EL (cell line): Measurements from ENCODE around the gene UGT1A8.

ENCODE experiments used
- DNase-seq: peaks from one replicate; pipeline ENCODE4 v3.0.0-alpha.2; 2016

UGT1A8 gene

DNA sequence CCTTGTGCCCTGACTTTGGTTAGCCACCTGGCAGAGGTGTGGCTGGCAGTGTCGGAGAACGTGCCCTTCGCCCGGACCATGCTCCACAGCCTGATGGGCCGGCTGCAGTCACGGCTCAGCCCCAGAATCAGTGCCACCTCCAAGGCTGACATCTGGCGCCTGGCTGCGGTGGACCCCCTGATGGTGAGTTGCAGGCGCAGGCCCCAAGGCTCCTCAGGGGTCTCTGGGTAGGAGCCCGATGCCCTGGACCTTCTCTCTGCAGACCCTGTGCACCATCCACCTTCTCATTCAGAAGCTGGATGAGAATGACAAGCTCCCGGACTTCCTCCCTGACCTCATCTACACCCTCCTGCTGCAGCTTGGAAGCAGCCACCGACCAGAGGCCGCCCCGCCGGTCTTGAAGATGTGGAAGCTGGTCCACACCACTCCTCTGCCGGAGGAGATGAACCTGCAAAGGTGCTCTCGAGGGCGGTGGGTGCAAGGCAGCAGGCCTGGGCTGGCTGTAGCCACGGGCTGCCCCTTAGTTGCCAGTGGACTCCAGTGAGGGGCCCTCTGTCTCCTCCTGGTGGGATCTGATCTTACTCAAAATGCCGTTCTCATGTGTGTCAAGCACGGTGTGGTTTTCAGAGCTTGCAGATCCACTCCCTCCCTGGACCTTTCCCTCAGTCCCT, 204.8 kb downstream of the UGT1A8 start:
- no peak for DNase-seq
